Colonic mucosa (tissue), 4 donors: ENCODE results near the gene RABGAP1L. TPM values are rescaled to one million over a fixed set of nuclear protein-coding genes. Genes with fewer than 3 reads are reported as not detected.
"Not testable (repeated sequence)": the region's sequence is repeated elsewhere in the genome, so short reads cannot be mapped to it uniquely, and the experiment has no call there.

Experiments
- DNase-seq: peaks from one replicate; pipeline ENCODE4 v3.0.0-alpha.2; 2020
- H3K27ac ChIP-seq: fragments of 200-600 bp; one replicate; pipeline ENCODE4 v1.8.0; 2021
- H3K27me3 ChIP-seq: fragments of 200-600 bp; one replicate; pipeline ENCODE4 v1.8.0; 2021
- H3K36me3 ChIP-seq: fragments of 200-600 bp; one replicate; pipeline ENCODE4 v1.8.0; 2021
- H3K4me1 ChIP-seq: fragments of 200-600 bp; one replicate; pipeline ENCODE4 v1.8.0; 2021; ENCODE audit warnings: mild to moderate bottlenecking
- H3K4me3 ChIP-seq: fragments of 200-600 bp; one replicate; pipeline ENCODE4 v1.8.0; 2021
- H3K9ac ChIP-seq, 2 donors: one replicate each; pipeline ENCODE4 v1.7.0; 2013; ENCODE audit warnings: control low read depth in 2 of 2, low read depth in 2 of 2, low read length in 2 of 2
- H3K9me3 ChIP-seq: fragments of 200-600 bp; one replicate; pipeline ENCODE4 v1.8.0; 2021
- intact Hi-C: fragments of 100-400 bp; cut with DNase I; formaldehyde crosslinking; loops from one replicate; pipeline ENCODE4 v1.14.1; 2022
- total RNA-seq, 2 donors: library from RNA; stranded (reverse); fragmentation: NEBNext Ultra II Directional in 1 of 2; extraction: Animal tissue kit (Norgen Biotek cat#: 25700) in 1 of 2; gene quantifications; one replicate each; pipeline ENCODE4 v1.2.1, GENCODE V29; 2021
- TF ChIP-seq, protein P1 (sequence below): fragments of 200-600 bp; IDR thresholded peaks from one replicate; pipeline ENCODE4 v1.8.0; 2022; ENCODE audit warnings: antibody characterized with exemption, mild to moderate bottlenecking
- donor health status: healthy.
- donor health status: DM: no; HTN: no; CAD: no.
- donor health status: DM: no; HTN: no; CAD: no.

The RABGAP1L gene
- total RNA-seq, 2 donors from 2014 or later: 50.3 to 87.0 TPM

DNA sequence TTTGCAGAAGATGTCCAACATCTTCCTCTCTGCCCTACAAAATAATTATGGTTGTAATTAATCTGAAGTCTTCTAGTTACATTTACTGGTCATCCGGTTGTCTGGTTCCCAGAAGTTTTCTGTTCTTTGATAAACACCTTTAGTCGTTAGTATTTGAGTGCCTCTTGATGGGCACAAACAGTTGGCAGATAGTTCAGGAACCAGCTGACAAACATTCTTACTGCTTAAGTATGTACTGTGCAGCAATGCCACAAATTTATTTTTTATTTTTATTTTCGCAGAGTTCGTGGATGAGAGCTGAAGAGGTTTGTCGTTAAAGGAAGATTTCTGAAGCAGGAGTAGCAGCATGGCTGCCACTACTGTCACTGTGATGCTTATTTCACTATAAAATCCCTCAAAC, 84.7 kb downstream of the RABGAP1L start:
- H3K4me1 ChIP-seq: no peaks in the 10 kb centered on the region
- H3K4me3 ChIP-seq: no peak overlapping the region
- no peak overlapping the region for H3K9ac ChIP-seq
- no peaks in the 10 kb centered on the region for H3K36me3 ChIP-seq
- H3K9me3 ChIP-seq: no peaks in the 10 kb centered on the region
- intact Hi-C loops: no loop called here
- H3K27me3 ChIP-seq: no peaks in the 10 kb centered on the region
- TF ChIP-seq, protein P1, sequence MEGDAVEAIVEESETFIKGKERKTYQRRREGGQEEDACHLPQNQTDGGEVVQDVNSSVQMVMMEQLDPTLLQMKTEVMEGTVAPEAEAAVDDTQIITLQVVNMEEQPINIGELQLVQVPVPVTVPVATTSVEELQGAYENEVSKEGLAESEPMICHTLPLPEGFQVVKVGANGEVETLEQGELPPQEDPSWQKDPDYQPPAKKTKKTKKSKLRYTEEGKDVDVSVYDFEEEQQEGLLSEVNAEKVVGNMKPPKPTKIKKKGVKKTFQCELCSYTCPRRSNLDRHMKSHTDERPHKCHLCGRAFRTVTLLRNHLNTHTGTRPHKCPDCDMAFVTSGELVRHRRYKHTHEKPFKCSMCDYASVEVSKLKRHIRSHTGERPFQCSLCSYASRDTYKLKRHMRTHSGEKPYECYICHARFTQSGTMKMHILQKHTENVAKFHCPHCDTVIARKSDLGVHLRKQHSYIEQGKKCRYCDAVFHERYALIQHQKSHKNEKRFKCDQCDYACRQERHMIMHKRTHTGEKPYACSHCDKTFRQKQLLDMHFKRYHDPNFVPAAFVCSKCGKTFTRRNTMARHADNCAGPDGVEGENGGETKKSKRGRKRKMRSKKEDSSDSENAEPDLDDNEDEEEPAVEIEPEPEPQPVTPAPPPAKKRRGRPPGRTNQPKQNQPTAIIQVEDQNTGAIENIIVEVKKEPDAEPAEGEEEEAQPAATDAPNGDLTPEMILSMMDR: no peak
- H3K27ac ChIP-seq: no peak overlapping the region
- DNase-seq: no peak

DNA sequence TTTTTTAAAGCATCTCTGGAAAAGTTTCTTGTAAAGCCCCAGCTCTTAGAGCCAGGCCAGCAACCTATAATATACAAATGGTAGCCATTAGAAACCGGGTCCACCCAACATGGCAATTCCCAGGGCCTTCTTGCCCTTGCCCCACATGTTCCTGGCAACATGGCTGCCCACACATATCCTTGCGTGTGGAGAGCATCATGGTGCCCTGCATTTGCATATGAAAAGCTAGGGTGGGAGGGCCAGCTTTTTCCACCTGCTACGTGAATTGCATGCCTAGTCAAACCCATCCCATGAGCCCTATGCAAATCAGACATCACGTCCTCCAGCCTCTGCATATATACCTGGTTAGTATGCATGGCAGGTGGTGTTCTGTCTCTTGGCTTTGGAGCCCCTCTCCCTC, 88.2 kb downstream of the RABGAP1L start:
- intact Hi-C loops: no loop called here
- no peak for DNase-seq
- Histone ChIP-seq H3K27me3 (no peaks in the 10 kb centered on the region), H3K4me3 (no peak overlapping the region), H3K4me1 (no peaks in the 10 kb centered on the region), H3K9ac (no peak overlapping the region), H3K36me3 (no peaks in the 10 kb centered on the region), H3K27ac (no peak overlapping the region), H3K9me3 (no peaks in the 10 kb centered on the region)
- TF ChIP-seq, protein P1: no peak

DNA sequence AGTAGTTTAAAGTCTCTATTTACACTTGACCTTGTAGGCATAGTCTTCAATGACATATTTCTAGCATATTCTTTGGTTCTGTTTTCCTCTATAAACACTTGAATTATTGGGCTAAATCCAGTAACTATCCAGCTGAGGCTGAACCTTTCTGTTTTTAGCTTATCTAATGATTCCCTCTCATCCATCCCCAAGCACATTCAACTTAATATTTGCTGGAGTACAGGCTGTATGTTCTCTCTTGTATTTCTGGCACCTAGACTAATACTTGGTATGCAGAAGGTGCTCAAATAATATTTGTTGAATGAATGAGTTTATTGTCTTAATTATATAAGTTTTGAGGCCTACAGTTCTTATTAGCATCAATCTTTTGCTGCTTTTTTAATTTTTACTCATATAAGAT, 88.7 kb downstream of the RABGAP1L start:
- Histone ChIP-seq H3K9me3 (no peaks in the 10 kb centered on the region), H3K27me3 (no peaks in the 10 kb centered on the region), H3K4me1 (no peaks in the 10 kb centered on the region), H3K4me3 (no peak overlapping the region), H3K27ac (no peak overlapping the region), H3K36me3 (no peaks in the 10 kb centered on the region), H3K9ac (no peak overlapping the region)
- TF ChIP-seq, protein P1: no peak
- intact Hi-C loops: no loop called here
- DNase-seq: no peak

DNA sequence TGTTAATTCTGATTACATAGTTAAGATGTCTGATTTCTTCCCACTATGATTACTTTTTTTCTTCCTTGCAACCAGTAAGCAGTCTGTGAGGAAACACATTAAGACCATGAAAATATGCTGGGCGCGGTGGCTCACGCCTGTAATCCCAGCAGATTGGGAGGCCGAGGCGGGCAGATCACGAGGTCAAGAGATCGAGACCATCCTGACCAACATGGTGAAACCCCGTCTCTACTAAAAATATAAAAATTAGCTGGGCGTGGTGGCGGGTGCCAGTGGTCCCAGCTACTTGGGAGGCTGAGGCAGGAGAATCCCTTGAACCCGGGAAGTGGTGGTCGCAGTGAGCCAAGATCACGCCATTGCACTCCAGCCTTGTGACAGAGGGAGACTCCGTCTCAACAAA, 97.1 kb downstream of the RABGAP1L start:
- DNase-seq, H3K27ac ChIP-seq, H3K36me3 ChIP-seq, H3K9me3 ChIP-seq, intact Hi-C loops, H3K27me3 ChIP-seq, H3K9ac ChIP-seq, H3K4me1 ChIP-seq, H3K4me3 ChIP-seq: not testable (repeated sequence)

DNA sequence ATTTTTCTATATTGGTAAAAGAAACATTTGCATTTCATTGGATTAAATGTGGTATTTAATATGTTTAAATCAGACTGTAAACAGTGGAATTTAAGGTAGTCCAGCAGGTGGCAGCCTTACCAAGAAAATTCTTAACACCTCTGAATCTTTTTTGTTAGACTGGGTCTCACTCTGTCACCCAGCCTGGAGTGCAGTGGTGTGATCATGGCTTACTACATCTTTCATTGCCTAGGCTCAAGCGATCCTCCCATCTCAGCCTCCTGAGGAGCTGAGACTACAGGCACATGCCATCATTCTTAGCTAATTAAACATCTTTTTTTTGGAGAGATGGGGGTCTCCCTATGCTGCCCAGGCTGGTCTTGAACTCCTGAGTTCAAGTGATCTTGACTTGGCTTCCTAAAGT, 98.8 kb downstream of the RABGAP1L start:
- no peaks in the 10 kb centered on the region for H3K36me3 ChIP-seq
- H3K4me1 ChIP-seq: no peaks in the 10 kb centered on the region
- peak; percentile 48 for DNase-seq
- intact Hi-C loops: no loop called here
- no peaks in the 10 kb centered on the region for H3K27me3 ChIP-seq
- no peaks in the 10 kb centered on the region for H3K9me3 ChIP-seq
- no peak overlapping the region for H3K4me3 ChIP-seq
- no peak overlapping the region for H3K9ac ChIP-seq
- H3K27ac ChIP-seq: no peak overlapping the region
- TF ChIP-seq, protein P1: peak; percentile 39

DNA sequence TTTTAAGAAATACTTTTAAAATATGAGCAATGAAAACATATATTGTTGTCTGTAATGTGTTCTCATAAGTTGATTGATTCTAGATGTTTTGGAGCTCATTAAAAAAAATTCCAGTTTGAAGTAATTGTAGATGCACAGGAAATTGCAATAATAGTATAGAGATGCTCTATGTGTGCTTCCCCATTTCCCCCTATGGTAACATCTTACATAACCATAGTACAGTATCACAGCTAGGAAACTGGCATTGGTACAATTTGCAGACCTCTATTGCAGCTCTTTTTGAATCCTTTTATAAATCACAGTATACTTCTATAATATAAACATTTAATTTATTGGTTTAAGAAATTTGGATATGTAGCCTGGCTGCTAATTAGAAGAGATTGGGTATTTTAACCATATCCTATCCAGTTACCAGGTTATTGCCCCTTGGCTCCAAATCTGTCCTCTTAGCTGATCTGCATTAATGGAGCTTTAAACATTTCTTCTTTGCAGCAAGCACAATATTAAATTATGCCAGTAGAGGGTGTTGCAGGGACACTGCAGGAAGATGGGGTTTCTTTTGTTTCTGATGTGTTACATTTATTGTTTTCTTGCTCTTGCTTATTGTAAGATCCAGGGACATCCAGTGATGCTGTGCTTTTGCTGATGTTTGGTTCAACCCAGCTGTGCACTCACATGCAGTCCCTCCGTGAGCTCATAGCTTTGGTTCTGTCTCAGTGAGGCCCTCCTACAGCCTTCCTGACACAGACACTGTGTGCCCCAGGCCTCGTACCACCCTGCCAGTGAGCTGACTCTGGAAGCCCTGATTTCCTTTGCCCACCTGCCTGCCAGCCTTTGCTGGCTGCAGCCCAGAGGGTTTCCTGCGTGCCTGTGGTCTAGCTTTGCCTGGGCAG, 103.3 kb downstream of the RABGAP1L start:
- TF ChIP-seq, protein P1: peak; percentile 75
- no peaks in the 10 kb centered on the region for H3K27me3 ChIP-seq
- H3K9me3 ChIP-seq: no peaks in the 10 kb centered on the region
- H3K36me3 ChIP-seq: no peaks in the 10 kb centered on the region
- H3K27ac ChIP-seq: no peak overlapping the region
- no peaks in the 10 kb centered on the region for H3K4me1 ChIP-seq
- H3K4me3 ChIP-seq: no peak overlapping the region
- intact Hi-C loops: loop anchor here (5.0 kb wide), 1 partner anchor 480 kb away; no protein-coding TSS in a partner anchor
- no peak for DNase-seq
- no peak overlapping the region for H3K9ac ChIP-seq
